GM19351 (cell line): ENCODE data around the gene HLTF.
A peak's percentile ranks its signal among the peaks of the same experiment; 100 is the strongest.
"Not testable (repeated sequence)": the region's sequence is repeated elsewhere in the genome, so short reads cannot be mapped to it uniquely, and the experiment has no call there.

ENCODE experiments used
- ATAC-seq: cut with Tn5 transposase; IDR thresholded peaks from one replicate; pipeline ENCODE4 v1.9.1; 2021; ENCODE audit warnings: mild to moderate bottlenecking, moderate library complexity; ENCODE audit not compliant: unreplicated experiment

HLTF gene, protein sequence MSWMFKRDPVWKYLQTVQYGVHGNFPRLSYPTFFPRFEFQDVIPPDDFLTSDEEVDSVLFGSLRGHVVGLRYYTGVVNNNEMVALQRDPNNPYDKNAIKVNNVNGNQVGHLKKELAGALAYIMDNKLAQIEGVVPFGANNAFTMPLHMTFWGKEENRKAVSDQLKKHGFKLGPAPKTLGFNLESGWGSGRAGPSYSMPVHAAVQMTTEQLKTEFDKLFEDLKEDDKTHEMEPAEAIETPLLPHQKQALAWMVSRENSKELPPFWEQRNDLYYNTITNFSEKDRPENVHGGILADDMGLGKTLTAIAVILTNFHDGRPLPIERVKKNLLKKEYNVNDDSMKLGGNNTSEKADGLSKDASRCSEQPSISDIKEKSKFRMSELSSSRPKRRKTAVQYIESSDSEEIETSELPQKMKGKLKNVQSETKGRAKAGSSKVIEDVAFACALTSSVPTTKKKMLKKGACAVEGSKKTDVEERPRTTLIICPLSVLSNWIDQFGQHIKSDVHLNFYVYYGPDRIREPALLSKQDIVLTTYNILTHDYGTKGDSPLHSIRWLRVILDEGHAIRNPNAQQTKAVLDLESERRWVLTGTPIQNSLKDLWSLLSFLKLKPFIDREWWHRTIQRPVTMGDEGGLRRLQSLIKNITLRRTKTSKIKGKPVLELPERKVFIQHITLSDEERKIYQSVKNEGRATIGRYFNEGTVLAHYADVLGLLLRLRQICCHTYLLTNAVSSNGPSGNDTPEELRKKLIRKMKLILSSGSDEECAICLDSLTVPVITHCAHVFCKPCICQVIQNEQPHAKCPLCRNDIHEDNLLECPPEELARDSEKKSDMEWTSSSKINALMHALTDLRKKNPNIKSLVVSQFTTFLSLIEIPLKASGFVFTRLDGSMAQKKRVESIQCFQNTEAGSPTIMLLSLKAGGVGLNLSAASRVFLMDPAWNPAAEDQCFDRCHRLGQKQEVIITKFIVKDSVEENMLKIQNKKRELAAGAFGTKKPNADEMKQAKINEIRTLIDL

GRCh38 chr3:149086232-149086988, at the start of gene HLTF:
Gene HLTF (minus strand): TSS chr3:149086533. CDS start chr3:149086336, 197 bp downstream.
- peak; percentile 96 for ATAC-seq

GRCh38 chr3:149134575-149134974, 48.2 kb upstream of the HLTF start:
- no peak for ATAC-seq

- no peak for ATAC-seq
Measured at GRCh38 chr3:149131589-149131988, 45.3 kb upstream of the HLTF start.

- peak; percentile 90 for ATAC-seq
Measured at GRCh38 chr3:149129326-149130205, 43.2 kb upstream of the HLTF start, which contains the start of gene HPS3. Gene HPS3 (plus strand): TSS chr3:149129638. CDS start chr3:149129724, 86 bp downstream.

DNA sequence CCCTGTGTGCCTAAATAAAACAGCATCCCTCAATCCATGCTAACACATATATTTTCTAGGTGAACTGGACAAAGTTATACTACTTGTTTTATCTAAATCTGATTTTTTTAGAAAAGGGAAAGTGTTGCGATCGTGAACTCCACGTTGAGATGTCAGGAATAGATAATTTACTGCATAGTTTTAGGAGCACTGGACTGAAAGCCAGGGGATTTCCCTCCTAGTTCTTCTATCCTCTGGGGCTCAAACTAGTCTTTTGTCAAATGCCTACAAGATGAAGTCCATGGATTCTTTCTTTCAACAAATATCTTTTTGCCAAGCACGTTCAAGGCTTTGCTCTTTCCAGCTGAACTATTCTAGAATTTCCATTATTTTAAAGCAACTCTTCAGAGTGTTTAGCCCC, 42.5 kb upstream of the HLTF start:
- no peak for ATAC-seq

DNA sequence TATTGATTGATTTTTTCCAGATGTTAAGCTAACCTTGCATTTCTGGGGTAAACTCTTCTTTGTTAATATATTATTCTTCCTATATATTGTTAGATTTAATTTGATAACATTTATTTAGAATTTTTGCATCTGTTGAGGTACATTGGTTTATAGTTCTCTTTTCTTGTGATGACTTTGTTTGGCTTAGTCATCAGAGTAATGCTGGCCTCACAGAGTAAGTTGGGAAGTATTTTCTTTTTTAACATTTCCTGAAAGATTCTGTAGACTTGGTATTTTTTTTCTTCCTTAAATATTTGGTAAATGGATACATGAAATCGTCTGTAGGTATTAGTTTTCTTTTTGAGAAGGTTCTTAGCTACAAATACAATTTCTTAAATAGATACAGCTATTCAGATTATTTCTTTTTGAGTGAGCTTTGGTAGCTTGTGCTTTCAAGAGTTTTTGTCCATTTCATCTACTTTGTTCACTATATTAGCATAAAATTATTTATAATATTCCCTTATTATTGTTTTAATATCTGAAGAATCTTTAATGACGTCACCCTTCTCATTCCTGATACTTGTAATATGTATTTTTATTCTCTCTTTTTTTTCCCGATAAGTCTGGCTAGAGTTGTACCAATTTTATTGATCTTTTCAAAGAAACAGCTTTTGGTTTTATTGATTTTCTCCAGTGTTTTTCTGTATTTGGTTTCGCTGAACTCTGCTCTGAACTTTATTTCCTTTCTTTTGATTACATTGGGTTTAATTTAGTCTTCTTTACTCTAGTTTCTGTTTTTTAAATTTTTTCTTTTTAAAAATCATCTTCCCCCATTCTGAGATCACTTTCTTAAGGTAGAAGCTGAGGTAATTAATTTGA, 36.6 kb upstream of the HLTF start:
- no peak for ATAC-seq

DNA sequence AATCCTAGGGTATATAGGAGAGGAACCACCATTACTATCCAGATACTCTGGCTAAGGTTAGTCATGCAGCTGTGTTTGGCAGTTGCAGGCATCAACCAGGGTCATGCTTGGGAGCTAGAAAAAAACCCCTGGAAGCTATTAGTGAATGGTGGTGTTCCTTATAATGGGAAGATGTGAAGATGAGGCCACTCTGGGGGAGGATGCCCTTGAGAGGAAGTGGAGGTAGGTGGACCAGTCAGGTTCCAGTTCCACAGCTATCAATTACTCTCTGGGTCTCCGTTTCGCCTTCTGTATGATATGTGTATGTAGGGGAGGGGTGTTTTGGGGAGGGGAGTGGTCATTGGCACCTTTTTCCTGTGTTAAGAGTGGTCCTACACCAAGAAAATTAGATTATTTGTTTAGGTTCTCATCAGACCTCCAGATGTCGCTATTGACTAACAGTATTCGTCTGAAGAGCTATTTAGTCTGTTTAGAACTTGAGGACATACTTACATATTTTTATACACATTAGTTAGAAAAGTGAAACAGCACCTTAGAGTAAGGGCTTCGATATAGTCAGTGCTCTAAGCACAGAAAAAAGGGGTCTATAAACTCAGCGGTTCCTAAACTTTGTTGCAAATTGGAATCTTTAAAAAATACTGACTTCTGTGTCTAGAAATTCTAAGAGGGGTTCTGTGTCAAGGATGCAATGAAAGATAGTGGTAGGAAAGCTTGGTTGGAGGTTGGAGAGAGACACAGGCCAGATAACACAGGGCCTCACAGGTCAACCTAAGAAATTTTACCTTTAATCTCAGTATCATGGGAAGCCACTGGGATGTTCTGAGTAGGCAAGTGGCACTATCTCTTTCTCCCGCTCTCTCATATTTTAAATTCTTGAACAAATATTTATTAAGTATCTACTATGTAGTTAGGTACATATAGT, 34.0 kb upstream of the HLTF start:
- ATAC-seq, result peak; percentile 84

DNA sequence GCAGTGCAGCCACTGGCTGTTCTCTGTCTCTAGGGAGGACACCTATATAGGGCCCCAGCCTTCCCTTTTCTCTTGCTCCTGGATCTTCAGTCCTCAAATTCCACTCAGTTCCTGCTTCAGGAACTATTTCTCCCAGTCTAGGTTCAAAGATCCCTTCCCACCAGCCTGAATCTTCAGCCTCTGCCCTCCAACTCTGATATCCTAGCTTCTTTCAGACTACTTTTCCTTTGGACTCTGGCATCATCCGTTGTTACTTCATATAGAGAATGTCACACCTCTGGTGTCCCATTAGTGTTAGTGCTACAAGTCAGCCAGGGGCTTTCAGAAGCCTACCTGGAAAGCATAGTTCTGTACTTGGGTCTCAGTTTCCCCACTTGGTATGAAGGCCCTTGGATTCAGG, 33.1 kb upstream of the HLTF start:
- ATAC-seq, result no peak

GRCh38 chr3:149118724-149119123, 32.4 kb upstream of the HLTF start:
- no peak for ATAC-seq

DNA sequence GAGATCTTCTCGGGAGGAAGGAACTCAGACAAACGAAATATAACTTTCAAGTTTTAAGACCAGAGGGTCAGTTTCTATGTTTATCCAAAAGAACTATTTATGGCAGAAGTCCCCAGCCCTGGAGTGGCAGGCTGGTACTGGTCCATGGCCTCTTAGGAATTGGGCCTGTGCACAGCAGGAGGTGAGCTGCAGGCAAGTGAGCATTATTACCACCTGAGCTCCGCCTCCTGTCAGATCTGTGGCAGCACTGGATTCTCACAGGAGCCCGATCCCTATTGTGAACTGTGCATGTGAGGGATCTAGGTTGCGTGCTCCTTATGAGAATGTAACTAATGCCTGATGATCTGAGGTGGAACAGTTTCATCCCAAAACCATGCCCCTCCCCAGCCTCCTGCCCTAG, 28.8 kb upstream of the HLTF start:
- no peak for ATAC-seq

GRCh38 chr3:149114458-149114857, 28.1 kb upstream of the HLTF start:
- ATAC-seq, result no peak

DNA sequence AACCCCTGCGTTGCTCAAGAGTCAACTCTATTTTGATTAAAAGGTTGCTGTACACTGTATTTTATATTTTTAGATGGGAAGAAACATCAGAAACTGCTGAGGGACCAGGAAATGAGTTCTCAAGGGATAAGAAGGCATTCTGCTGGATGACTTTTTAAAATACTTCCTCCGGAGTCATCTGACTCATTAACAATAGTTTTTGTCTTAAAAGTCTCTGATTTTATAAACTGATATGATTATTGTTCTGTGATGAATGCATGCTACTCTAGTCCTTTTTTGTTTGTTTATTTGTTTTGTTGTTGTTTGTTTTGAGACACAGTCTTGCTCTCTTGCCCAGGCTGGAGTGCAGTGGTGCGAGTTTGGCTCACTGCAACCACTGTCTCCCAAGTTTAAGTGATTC, 18.2 kb upstream of the HLTF start:
- ATAC-seq, result no peak

GRCh38 chr3:149101641-149102040, 15.3 kb upstream of the HLTF start:
- ATAC-seq, result no peak

GRCh38 chr3:149101154-149101553, 14.8 kb upstream of the HLTF start:
- no peak for ATAC-seq

DNA sequence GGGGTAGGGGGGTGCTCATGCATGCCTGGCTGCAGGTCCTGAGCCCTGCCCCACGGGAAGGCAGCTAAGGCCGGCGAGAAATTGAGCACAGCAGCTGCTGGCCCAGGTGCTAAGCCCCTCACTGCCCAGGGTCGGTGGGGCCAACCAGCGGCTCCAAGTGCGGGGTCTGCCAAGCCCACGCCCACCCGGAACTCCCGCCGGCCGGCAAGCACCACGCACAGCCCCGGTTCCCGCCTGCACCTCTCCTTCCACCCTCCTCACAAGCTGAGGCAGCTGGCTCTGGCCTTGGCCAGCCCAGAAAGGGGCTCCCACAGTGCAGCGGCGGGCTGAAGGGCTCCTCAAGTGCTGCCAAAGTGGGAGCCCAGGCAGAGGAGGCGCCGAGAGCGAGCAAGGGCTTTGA, 11.7 kb upstream of the HLTF start:
- ATAC-seq, result not testable (repeated sequence)

- peak; percentile 94 for ATAC-seq
Measured at GRCh38 chr3:149095487-149095886, 9.2 kb upstream of the HLTF start.

- ATAC-seq, result no peak
Measured at GRCh38 chr3:149091983-149092382, 5.7 kb upstream of the HLTF start.

DNA sequence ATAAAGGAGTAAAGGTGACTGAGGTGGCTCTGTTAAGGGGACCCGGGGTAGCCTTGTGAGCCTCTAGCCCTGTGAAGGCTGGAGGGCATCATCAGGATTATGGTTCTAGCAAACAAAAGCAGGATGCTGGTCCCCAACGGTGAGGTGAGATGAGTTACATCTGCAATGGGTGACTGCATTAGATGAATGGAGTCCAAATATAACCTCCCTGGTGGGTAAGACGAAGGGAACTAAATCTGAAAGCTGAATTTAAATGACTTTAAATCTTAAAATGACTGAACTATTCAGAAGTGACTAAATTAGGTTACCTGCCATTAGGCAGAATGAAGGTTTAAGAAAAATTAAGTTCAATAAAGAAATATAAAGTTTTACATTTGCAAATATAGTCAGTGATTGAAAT, 4.6 kb upstream of the HLTF start:
- no peak for ATAC-seq
